ENCODE data around the gene OR10J4. TPM values are rescaled to one million over a fixed set of nuclear protein-coding genes. Genes with fewer than 3 reads are reported as not detected.

Gene OR10J4
- total RNA-seq, 4 donors from 2014 or later: not detected

GRCh38 chr1:159468321-159468720 lies 36.3 kb downstream of the OR10J4 start:
- intact Hi-C loops (cut with DNase I): no loop called here
- H3K4me1 ChIP-seq: no peaks in the 10 kb centered on the region

GRCh38 chr1:159469921-159470533 lies 38.0 kb downstream of the OR10J4 start:
- no peak for DNase-seq
- 30 to 64% methylated on average over 3 to 4 of the region's 4 CpGs for WGBS, 2 donors
- TF ChIP-seq POLR2A (IDR thresholded peaks at IDR 0.05) (no peak), CTCF (IDR thresholded peaks at IDR 0.05) (no peak)

More at GRCh38 chr1:159468321-159468720, 36.3 kb downstream of the OR10J4 start:
- no peak overlapping the region for H3K27ac ChIP-seq
- H3K36me3 ChIP-seq: no peaks in the 10 kb centered on the region
- TF ChIP-seq POLR2A (IDR thresholded peaks at IDR 0.05) (no peak), CTCF (IDR thresholded peaks at IDR 0.05) (no peak)
- WGBS, 2 donors: 62 to 84% methylated on average over 2 of the region's 2 CpGs
- H3K27me3 ChIP-seq: no peaks in the 10 kb centered on the region
- no peaks in the 10 kb centered on the region for H3K9me3 ChIP-seq
- H3K4me3 ChIP-seq: no peak overlapping the region
- DNase-seq: no peak

GRCh38 chr1:159473335-159473734 lies 41.3 kb downstream of the OR10J4 start:
- H3K4me1 ChIP-seq: no peaks in the 10 kb centered on the region
- H3K27me3 ChIP-seq: no peaks in the 10 kb centered on the region
- no peak for DNase-seq
- no peaks in the 10 kb centered on the region for H3K9me3 ChIP-seq
- no peak overlapping the region for H3K27ac ChIP-seq
- intact Hi-C loops (cut with DNase I): no loop called here
- H3K36me3 ChIP-seq: no peaks in the 10 kb centered on the region
- H3K4me3 ChIP-seq: no peak overlapping the region
- TF ChIP-seq CTCF (IDR thresholded peaks at IDR 0.05) (no peak), POLR2A (IDR thresholded peaks at IDR 0.05) (no peak)
- WGBS, 2 donors: 58 to 65% methylated on average over 1 of the region's 1 CpG

More at GRCh38 chr1:159469921-159470533, 38.0 kb downstream of the OR10J4 start:
- no peaks in the 10 kb centered on the region for H3K9me3 ChIP-seq
- no peak overlapping the region for H3K27ac ChIP-seq
- no peak overlapping the region for H3K4me3 ChIP-seq
- intact Hi-C loops (cut with DNase I): no loop called here
- H3K27me3 ChIP-seq: no peaks in the 10 kb centered on the region
- no peaks in the 10 kb centered on the region for H3K4me1 ChIP-seq
- H3K36me3 ChIP-seq: no peaks in the 10 kb centered on the region

- H3K36me3 ChIP-seq: no peaks in the 10 kb centered on the region
- no peaks in the 10 kb centered on the region for H3K4me1 ChIP-seq
- no peak overlapping the region for H3K27ac ChIP-seq
- no peak for TF ChIP-seq POLR2A (IDR thresholded peaks at IDR 0.05)
- TF ChIP-seq CTCF (IDR thresholded peaks at IDR 0.05): no peak
- intact Hi-C loops (cut with DNase I): no loop called here
- no peak overlapping the region for H3K4me3 ChIP-seq
- 42 to 59% methylated on average over 1 of the region's 1 CpG for WGBS, 2 donors
- DNase-seq: no peak
- H3K27me3 ChIP-seq: no peaks in the 10 kb centered on the region
- H3K9me3 ChIP-seq: no peaks in the 10 kb centered on the region
Observed at GRCh38 chr1:159474926-159475325, 42.9 kb downstream of the OR10J4 start.

Other genes with a start within 250 kb of the OR10J4 start
- 10 to 100 TPM in 3 of 4 donors, 1 to 10 TPM in 1; 2.2 to 67.9 (median 33.7) TPM for gene ACKR1, start 227.3 kb upstream of the OR10J4 start, total RNA-seq
- gene FCER1A, start 129.9 kb upstream of the OR10J4 start, total RNA-seq: 10 to 100 TPM in 2 of 4 donors, 1 to 10 TPM in 1, not detected in 1; 4.7 to 21.4 (median 11.9) TPM
- not detected for gene OR10J1, start 7.5 kb downstream of the OR10J4 start, total RNA-seq
- gene OR10J5, start 103.8 kb downstream of the OR10J4 start, total RNA-seq: not detected
- not detected for gene APCS, start 155.6 kb downstream of the OR10J4 start, total RNA-seq

Data from esophagus squamous epithelium (tissue), 5 donors.